ENCODE measurements around the gene LYPD6. TPM values are rescaled to one million over a fixed set of nuclear protein-coding genes. Genes with fewer than 3 reads are reported as not detected.

LYPD6 gene
- total RNA-seq, 4 donors from 2014 or later = 0.83 to 1.4 (median 1.1) TPM

DNA sequence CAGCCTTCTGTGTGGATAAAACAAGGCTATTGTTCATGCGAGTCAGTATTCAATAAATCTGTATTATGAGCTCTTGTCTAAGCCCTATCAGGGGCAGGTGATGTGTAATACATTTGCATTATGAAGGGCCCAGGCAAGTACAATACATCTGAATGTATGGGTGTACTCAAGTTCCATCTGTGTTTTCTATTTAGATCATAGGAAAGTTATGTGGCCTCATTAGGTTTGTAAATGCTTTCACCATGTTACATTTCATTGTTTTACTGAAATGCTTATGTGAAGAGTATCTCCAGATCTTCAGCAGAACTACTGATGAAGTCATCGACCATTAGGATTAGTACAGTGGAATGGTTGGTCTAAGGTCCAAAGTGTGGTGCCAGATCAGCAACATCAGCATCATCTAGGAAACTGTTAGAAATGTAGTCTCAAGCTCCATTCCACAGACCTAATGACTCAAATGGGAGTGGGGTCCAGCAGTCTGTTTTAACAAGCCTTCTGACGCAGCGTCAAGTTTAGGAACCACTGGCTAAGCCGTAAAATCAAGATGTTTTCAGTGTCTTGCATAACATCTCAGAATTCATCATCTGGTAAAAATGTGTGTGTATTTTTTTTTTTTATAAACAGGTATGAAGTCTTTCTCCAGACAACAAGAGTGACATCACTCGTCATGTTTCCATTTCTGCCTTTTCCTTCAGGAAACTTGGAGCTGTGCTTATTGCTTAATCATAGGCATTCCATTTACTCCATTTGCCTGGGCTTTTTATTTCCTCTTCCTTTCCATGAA lies 80.5 kb downstream of the LYPD6 start:
- Histone ChIP-seq H3K9me3 (no peaks in the 10 kb centered on the region), H3K4me3 (no peak overlapping the region), H3K27me3 (no peaks in the 10 kb centered on the region), H3K27ac (replicated peaks in 1 of 4) (no peak overlapping the region), H3K4me1 (no peaks in the 10 kb centered on the region), H3K36me3 (no peaks in the 10 kb centered on the region)
- no peak for DNase-seq (ENCODE audit: extremely low spot score)
- TF ChIP-seq POLR2A (IDR thresholded peaks at IDR 0.05; ENCODE audit: low read depth) (no peak), POLR2AphosphoS5 (IDR thresholded peaks at IDR 0.05) (no peak), EP300 (IDR thresholded peaks at IDR 0.05) (no peak)
- TF ChIP-seq, protein P1, sequence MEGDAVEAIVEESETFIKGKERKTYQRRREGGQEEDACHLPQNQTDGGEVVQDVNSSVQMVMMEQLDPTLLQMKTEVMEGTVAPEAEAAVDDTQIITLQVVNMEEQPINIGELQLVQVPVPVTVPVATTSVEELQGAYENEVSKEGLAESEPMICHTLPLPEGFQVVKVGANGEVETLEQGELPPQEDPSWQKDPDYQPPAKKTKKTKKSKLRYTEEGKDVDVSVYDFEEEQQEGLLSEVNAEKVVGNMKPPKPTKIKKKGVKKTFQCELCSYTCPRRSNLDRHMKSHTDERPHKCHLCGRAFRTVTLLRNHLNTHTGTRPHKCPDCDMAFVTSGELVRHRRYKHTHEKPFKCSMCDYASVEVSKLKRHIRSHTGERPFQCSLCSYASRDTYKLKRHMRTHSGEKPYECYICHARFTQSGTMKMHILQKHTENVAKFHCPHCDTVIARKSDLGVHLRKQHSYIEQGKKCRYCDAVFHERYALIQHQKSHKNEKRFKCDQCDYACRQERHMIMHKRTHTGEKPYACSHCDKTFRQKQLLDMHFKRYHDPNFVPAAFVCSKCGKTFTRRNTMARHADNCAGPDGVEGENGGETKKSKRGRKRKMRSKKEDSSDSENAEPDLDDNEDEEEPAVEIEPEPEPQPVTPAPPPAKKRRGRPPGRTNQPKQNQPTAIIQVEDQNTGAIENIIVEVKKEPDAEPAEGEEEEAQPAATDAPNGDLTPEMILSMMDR (IDR thresholded peaks at IDR 0.05) = no peak
- intact Hi-C loops (cut with DNase I) = no loop called here
- WGBS = 93% methylated on average over 6 of the region's 6 CpGs

DNA sequence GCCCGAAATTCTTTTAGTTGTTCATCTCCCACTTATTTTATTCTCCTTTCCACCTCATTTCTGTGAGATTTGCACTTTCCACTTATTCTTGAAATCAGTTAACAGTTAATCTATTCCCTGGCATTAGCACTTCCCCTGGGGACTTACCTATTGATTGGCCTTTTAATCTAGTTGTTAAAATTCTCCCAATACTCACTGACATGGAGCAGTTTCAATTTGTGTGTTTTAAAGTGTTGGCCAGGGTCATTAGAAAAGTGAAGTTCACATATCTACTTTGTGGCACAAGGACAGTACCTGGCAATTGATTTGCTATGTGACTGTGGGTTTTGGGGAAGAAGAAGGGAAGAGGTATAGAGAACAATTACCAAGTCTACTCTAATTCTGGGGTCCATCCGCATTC lies 83.1 kb downstream of the LYPD6 start:
- TF ChIP-seq POLR2AphosphoS5 (IDR thresholded peaks at IDR 0.05) (no peak), POLR2A (IDR thresholded peaks at IDR 0.05; ENCODE audit: low read depth) (no peak), EP300 (IDR thresholded peaks at IDR 0.05) (no peak)
- TF ChIP-seq, protein P1 (IDR thresholded peaks at IDR 0.05) = no peak
- 93% methylated on average over 2 of the region's 2 CpGs for WGBS
- H3K4me1 ChIP-seq = no peaks in the 10 kb centered on the region
- no peaks in the 10 kb centered on the region for H3K36me3 ChIP-seq
- H3K9me3 ChIP-seq = no peaks in the 10 kb centered on the region
- H3K27ac ChIP-seq (replicated peaks in 1 of 4) = no peak overlapping the region
- no peak overlapping the region for H3K4me3 ChIP-seq
- intact Hi-C loops (cut with DNase I) = no loop called here
- no peaks in the 10 kb centered on the region for H3K27me3 ChIP-seq
- DNase-seq (ENCODE audit: extremely low spot score) = no peak

DNA sequence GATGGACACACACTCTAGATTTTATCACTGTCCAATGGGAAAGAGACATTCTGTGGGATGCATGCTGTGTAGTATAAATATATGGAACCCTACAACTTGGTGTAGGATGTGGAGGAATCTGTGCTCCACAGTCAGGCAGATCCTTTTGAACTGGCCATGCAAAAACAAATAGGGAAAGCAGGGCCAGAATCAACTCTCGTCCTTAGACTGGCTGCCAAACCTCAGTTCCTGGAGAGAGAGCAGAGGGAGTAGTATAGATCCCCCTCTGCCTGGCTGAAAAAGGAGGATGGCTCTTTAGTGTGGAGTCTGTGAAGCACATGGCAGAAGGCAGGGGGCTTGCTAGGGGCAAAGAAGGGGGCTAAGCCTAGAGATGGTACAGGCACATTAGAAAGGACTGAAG lies 84.7 kb downstream of the LYPD6 start:
- 33% methylated on average over 1 of the region's 1 CpG for WGBS
- H3K27me3 ChIP-seq = no peaks in the 10 kb centered on the region
- DNase-seq (ENCODE audit: extremely low spot score) = no peak
- no peak overlapping the region for H3K4me3 ChIP-seq
- H3K27ac ChIP-seq (replicated peaks in 1 of 4) = no peak overlapping the region
- intact Hi-C loops (cut with DNase I) = no loop called here
- no peaks in the 10 kb centered on the region for H3K9me3 ChIP-seq
- no peaks in the 10 kb centered on the region for H3K36me3 ChIP-seq
- no peaks in the 10 kb centered on the region for H3K4me1 ChIP-seq
- TF ChIP-seq EP300 (IDR thresholded peaks at IDR 0.05) (no peak), POLR2A (IDR thresholded peaks at IDR 0.05; ENCODE audit: low read depth) (no peak), POLR2AphosphoS5 (IDR thresholded peaks at IDR 0.05) (no peak)
- TF ChIP-seq, protein P1 (IDR thresholded peaks at IDR 0.05) = no peak

DNA sequence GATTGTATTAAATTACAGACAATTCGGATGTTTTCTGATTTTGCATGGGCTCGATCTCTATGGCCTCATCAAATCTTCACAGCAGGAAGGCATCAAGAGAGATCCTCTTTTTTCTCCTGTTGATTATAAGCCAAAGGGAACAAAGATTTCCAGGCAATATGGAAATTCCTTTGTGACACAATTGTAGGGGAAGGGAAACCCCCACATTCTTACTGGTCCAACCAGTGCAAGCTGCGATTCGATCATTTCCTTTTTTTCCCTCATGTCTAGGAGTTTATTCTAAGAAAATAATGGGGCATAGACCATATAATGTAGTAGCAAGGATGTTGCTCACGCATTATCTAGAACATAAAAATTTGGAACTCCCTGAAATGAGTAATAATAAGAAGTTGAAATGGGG lies 87.7 kb downstream of the LYPD6 start:
- Histone ChIP-seq H3K27me3 (no peaks in the 10 kb centered on the region), H3K4me1 (no peaks in the 10 kb centered on the region), H3K36me3 (no peaks in the 10 kb centered on the region), H3K9me3 (no peaks in the 10 kb centered on the region), H3K4me3 (no peak overlapping the region), H3K27ac (replicated peaks in 1 of 4) (no peak overlapping the region)
- TF ChIP-seq, protein P1 (IDR thresholded peaks at IDR 0.05) = no peak
- no peak for DNase-seq (ENCODE audit: extremely low spot score)
- 79% methylated on average over 5 of the region's 5 CpGs for WGBS
- intact Hi-C loops (cut with DNase I) = no loop called here

Data from esophagus muscularis mucosa (tissue), 4 donors.